ENCODE measurements around the gene QRICH2.
A peak's percentile ranks its signal among the peaks of the same experiment; 100 is the strongest.
"Not testable (repeated sequence)": the region's sequence is repeated elsewhere in the genome, so short reads cannot be mapped to it uniquely, and the experiment has no call there.

Gene QRICH2

DNA sequence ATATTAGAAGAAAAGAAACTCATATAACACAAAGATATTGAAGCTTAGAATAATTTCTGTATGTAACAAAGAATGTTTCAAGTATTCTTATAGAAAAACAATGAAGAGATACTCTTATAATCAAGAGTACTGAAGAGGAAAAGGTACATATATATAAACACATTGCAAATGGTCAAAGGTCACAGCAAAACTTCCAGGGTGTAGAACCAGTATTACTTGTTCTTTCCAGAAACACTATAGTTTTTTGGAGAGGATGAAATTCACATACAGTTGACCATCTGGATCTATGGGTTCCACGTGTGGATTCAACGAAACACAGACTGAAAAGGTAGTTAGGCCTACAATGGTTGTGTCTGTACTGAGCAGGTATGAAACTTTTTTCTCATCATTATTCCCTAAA is 23.0 kb upstream of the QRICH2 start:
- no peak for DNase-seq (ENCODE audit: low spot score)

DNA sequence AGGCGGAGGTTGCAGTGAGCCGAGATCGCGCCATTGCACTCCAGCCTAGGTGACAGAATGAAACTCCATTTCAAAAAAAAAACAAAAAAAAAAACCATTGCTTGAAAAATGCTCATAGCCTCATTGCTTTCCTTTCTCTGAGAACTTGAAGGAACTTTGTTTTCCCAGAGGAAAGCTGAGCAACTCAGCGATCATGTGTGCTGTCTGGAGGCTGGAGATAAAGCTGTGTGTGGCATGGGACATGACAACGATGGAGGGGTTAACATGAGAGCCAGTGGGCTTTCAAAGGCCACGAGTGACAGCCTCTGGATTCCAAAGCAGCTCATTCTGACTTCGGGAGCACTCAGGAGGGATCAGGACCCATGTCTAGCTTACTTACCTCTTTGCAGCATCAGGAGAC is 21.6 kb upstream of the QRICH2 start:
- no peak for DNase-seq (ENCODE audit: low spot score)

GRCh38 chr17:76327696-76328095 is 19.6 kb upstream of the QRICH2 start:
- no peak for DNase-seq (ENCODE audit: low spot score)

DNA sequence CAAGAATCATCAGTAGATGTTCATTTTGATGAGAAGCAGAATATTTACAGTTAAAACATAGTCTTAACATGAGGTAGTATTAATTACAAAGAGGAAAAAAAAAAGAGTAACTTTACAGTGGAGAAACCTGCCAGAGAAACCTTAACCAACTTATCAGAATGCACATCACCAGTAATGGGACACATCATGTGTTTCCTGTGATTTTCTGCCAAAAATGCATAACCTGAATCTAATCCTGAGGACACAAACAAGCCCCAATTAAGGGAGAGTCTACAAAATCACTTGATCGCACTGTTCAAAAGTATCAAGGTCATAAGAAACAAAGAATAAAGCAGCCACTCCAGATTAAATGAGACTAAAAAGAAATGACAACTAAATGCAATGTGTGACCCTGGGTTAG is 18.2 kb upstream of the QRICH2 start:
- no peak for DNase-seq (ENCODE audit: low spot score)

- DNase-seq (ENCODE audit: low spot score), result no peak
These were observed 10.5 kb upstream of the QRICH2 start for GRCh38 chr17:76318586-76318985.

DNA sequence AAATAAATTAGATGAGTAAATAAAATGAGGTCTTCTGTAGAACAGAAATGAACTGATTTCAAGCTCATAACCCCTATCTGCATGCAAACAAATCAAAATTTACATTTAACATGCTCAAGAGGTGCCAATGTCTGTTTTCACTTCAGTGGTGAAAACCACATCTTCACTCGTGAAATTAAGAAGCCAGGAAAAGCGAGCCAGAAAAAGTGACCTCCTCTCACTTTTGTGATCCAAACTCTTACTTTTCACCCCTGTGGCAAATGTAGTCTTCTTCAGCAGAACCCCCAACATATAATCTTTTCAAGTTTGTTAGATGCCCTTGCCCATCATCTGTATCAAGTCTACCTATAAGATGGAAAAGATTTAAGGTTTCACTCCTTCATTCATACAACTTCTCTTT is 9.5 kb upstream of the QRICH2 start:
- DNase-seq (ENCODE audit: low spot score), result no peak

DNA sequence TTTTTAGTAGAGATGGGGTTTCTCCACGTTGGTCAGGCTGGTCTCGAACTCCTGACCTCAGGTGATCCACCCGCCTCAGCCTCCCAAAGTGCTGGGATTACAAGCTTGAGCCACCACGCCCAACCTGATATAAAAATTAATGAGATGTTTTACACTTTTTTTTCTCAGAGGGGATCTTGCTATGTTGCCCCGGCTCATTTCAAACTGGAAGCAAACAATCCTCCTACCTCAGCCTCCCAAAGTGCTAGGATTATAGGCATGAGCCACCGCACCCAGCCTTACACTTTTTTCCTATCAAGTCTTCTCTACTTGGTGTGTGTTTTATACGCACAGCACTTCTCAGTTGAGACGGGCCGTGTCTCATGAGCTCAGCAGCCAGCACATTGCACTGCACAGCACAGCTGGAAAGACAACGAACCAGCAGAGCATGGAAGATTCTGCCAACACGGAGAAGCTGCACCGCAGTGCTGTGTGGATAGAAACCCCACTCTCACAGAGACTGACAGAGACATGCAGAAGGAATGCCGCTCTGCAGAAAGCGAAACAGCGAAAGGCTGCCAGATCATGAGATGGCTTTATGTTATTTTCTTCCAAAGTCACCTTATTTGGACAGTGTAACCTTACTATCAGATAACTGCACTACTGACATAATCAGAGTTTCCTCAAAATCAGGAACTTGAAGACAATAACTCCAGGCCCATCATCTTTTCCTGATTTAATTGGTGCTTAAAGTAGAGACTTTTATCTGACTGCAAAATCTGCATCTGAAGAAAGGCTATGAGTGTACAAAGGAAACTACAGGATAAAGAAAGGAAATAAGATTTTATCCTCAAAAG is 6.5 kb upstream of the QRICH2 start:
- no peak for DNase-seq (ENCODE audit: low spot score)

- DNase-seq (ENCODE audit: low spot score), result no peak
These were observed 4.7 kb upstream of the QRICH2 start for GRCh38 chr17:76312735-76313134.

DNA sequence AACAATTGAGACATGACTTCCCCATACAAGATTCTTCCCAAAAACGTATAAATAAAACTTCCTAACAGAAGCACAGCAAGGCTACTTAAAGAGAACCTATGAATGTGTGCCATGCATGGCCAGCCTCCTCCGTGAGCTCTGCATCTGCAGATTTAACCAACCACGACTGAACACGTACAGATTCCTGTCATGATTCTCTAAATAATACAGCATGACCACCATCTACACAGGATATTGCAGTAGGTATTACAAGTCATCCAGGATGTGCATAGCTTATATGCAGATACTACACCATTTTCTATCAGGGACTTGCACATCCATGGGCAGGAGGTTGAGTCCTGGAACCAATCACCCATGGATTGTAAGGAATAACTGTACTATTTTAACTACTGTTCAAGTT is 1.4 kb upstream of the QRICH2 start:
- no peak for DNase-seq (ENCODE audit: low spot score)

GRCh38 chr17:76307299-76307965 is 644 bp downstream of the QRICH2 start:
- DNase-seq (ENCODE audit: low spot score), result no peak

GRCh38 chr17:76305135-76305454 is 3.0 kb downstream of the QRICH2 start:
- DNase-seq (ENCODE audit: low spot score), result not testable (repeated sequence)

- no peak for DNase-seq (ENCODE audit: low spot score)
These were observed 3.6 kb downstream of the QRICH2 start for GRCh38 chr17:76304226-76305134.

DNA sequence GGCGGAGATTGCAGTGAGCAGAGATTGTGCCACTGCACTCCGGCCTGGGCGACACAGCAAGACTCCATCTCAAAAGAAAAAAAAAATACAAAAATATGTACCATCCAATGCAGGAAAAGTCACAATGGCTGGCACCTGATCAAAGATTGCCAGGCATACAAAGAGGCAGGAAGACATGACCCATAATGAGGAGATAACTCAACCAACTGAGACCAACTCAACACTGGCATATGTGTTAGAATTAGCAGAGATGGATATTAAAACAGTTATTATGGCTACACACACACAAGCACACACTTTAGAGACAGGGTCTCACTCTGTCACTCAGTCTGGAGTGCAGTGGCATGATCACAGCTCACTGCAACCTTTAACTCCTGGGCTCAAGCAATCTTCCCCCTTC is 10.6 kb downstream of the QRICH2 start:
- no peak for DNase-seq (ENCODE audit: low spot score)

DNA sequence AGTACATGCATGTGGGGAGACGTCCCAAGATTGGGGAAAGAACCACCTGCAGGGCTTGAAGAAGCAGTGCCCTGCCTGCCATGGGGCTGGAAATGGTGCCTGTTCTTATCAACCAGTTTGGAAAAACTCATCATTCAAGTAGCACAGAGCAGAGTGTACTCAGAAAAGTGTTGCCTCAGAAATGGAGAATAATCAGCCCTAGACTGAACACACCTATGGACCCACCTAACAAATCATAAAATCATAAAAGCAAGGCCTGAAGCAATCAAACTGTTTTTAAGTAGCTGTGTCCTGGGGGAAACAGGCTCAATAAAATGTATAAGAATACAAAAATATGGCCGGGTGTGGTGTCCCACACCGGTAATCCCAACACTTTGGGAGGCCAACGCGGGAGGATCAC is 11.2 kb downstream of the QRICH2 start:
- DNase-seq (ENCODE audit: low spot score), result no peak

DNA sequence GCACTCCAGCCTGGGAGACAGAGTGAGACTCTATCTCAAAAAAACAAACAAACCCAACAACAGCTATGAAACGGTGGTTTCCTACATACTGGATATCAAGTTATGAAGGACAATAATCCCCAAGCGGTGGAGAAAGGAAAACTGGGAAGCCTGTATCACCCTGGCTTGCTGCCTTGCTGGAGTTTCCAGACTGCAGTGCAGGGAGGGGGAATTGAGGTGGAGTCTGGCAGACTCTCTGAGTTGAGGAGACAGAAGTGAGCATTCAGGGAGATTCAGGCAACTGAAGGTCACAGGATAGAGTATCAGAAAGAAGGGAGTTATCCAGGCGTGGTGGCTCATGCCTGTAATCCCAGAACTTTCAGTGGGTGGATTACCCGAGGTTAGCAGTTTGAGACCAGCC is 11.9 kb downstream of the QRICH2 start:
- no peak for DNase-seq (ENCODE audit: low spot score)

DNA sequence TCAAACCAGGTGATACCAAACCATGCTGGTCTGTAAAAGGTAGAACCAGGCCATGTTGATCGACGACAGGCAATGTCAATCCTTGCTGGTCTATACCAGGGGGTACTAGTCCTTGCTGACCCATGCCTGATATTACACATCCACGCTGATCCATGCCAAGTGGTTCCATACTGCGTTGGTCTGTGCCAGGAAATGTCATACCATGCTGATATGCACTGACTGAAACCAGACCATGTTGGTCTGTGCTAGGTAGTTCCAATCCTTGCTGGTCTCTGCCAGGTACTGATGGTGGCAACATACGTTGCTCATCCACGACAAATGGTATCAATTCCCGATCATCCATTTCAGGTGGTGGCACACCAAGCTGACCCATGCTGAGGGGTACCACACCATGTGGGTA is 15.0 kb downstream of the QRICH2 start:
- no peak for DNase-seq (ENCODE audit: low spot score)

DNA sequence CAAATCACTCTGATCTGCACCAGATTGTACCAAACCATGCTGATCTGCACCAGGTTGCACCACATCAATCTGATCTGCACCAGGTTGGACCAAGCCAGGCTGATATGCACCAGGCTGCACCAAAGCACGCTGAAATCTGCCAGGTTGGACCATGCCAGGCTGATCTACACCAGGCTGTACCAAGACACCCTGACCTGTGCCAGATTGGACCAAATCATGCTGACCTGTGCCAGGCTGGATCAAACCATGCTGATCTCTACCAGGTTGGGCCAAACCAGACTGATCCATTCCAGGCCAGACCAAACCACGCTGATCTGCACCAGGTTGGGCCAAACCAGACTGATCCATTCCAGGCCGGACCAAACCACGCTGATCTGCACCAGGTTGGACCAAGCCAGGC is 15.5 kb downstream of the QRICH2 start:
- no peak for DNase-seq (ENCODE audit: low spot score)

DNA sequence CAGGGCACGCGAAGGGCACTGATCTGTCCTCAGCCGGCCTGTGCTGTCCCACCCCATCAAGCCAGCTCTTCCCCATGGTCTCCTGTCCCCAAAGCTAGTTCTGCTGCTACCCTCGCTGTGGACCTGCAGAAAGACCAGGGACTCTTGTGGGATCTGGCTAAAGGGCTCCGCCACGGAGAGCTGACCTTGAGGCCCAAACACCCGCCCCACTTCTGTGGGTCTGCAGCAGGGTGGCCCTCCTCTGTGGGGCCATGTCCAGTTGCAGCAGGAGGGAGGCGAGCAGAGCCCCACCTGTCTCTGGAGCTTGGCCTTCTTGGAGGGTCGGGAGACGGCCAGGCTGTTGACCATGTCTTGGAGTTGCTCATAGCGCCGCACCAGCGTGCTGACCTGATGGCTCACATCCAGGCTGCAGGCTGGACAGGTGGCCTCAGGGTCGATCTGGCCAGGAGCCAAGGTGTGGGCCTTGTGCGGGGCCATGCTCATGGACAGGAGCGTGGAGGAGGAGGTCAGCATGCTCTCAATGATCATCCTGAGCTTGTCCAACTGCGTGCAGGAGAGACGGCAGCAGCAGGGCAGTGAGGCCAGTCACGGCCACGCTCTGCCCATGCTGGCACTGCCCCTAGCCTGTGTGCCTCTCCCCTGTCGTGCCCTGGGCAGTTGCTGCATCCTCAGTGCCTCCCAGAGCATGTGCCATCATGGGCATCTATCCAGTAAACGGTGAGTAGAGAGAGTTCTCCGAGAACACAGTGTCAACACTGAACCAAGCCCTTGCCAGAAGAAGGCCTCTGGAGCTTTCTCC is 26.3 kb downstream of the QRICH2 start:
- no peak for DNase-seq (ENCODE audit: low spot score)

DNA sequence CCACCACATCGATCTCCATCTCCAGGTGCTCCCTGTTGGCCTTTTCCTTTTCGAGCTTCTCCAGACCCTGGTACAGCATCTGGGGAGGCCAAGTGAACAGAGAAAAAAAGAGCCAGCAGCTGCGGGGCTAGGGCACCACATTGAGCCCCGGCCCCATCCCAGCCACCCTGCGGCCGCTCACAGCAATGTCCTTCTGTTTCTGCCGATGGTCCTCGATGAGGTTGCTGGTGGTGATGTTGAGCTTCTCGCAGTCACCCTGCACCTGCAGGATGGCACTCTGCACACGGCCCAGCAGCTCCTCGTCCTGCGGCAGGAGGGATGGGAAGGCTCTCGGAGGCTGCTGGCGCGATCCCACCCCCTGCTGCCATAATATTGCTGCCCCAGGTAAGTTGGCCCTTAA is 27.4 kb downstream of the QRICH2 start:
- no peak for DNase-seq (ENCODE audit: low spot score)

GRCh38 chr17:76279742-76280287 is 28.3 kb downstream of the QRICH2 start:
- no peak for DNase-seq (ENCODE audit: low spot score)

DNA sequence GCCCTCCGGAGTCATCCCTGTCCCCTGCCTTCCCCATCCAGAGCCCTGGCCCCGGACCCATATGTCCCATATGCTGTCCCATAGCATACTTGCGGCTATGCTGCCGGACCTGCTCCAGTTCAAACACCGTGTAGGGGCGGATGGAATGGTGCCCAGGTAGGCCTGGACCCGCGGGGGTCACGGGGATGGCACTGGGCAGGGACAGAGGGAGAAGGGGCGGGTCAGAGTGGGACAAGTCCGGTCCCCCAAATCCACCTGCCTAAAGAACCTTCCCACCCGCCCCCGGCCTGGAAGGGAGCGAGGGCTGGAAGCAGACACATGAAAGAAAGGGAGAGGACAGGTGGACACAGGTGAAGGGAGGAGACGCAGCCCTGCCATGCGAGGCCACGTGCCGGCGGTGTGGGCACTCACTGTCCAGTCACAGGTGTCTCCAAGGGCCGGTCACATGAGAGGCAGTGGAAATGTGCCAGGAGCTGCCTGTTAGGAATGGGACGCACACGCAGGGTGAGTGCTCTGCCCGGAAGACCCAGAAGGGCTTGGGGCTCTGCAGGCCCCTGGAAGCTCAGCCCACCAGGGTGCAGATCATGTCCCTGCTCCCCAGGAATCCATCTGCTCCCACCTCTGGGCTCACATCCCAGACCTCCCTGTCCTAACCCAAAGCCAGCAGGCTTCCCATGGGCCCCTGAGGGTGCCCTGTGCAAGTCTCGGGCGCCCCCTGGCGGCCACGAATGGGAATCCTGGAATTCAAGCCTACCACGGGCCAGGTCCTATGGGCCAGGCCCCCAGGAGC is 28.9 kb downstream of the QRICH2 start:
- peak; percentile 85 for DNase-seq (ENCODE audit: low spot score)

Data from germinal center (tissue), 1 donor.